Activated CD4-positive, alpha-beta T cell treated with anti-CD3 and anti-CD28 coated beads for 36 hours (primary cell): Measurements from ENCODE around the gene CALHM1. TPM values are rescaled to one million over a fixed set of nuclear protein-coding genes. Genes with fewer than 3 reads are reported as not detected.

Source experiments
- ATAC-seq: fragments of 200-7000 bp; cut with Tn5 transposase; one replicate; pipeline ENCODE4 v1.10.0; 2021; ENCODE audit warnings: mild to moderate bottlenecking, moderate library complexity
- CTCF ChIA-PET: fragments of 350-600 bp; sonication (Branson Sonifier 250); formaldehyde crosslinking; loops from one replicate; lab custom pipeline; 2021; ENCODE audit warnings: antibody characterized with exemption; lab: Charles Lee
- POLR2A ChIA-PET: fragments of 350-600 bp; sonication (Branson Sonifier 250); formaldehyde crosslinking; loops from one replicate; lab custom pipeline; 2021; ENCODE audit warnings: antibody characterized with exemption, inconsistent platforms; lab: Charles Lee
- DNase-seq: peaks from one replicate; pipeline ENCODE4 v3.0.0-alpha.2; 2020
- H3K27ac Mint-ChIP-seq: one replicate; pipeline ENCODE4 v1.8.0; 2021; ENCODE audit warnings: mixed read lengths
- H3K27me3 Mint-ChIP-seq: one replicate; pipeline ENCODE4 v1.8.0; 2021; ENCODE audit warnings: mixed read lengths
- H3K36me3 Mint-ChIP-seq: one replicate; pipeline ENCODE4 v1.8.0; 2021; ENCODE audit warnings: low read depth, mixed read lengths
- H3K4me1 Mint-ChIP-seq: one replicate; pipeline ENCODE4 v1.8.0; 2021; ENCODE audit warnings: mixed read lengths
- H3K4me3 Mint-ChIP-seq: one replicate; pipeline ENCODE4 v1.8.0; 2021; ENCODE audit warnings: mild to moderate bottlenecking, moderate library complexity, mixed read lengths
- H3K9me3 Mint-ChIP-seq: one replicate; pipeline ENCODE4 v1.8.0; 2021; ENCODE audit warnings: low read depth, mixed read lengths
- intact Hi-C, 2 experiments: fragments of 100-400 bp; cut with DNase I in 1 of 2; cut with micrococcal nuclease in 1 of 2; formaldehyde crosslinking; loops; one replicate each; pipeline versions ENCODE4 v1.14.2 to v1.15.1; 2022 to 2024; cut with DNase I, micrococcal nuclease
- total RNA-seq, 2 experiments: library from RNA; stranded (reverse); gene quantifications; one replicate each; pipeline ENCODE4 v1.2.3, GENCODE V29; 2021

Gene CALHM1
- total RNA-seq, 2 experiments from 2014 or later: not detected

DNA sequence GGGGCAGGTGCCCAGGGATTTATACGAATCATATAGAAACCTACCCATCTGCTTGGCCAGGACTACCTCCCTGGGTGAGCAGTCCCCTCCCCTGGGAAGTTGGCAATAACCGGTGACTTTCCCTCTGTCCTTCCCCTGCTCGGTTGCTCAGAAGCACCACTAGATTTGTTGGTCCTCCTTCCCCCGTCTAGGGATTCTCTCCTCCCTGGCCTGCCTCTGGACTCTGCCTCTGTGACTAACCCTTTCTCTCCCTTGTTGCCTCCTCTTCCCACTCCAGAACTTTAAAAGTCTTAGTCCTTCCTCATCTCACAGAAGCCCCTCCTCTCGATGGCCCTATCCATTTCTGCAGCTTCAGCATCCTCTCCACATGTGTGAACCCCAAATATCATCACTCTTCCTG, 10.5 kb upstream of the CALHM1 start:
- no peaks in the 10 kb centered on the region for H3K27me3 Mint-ChIP-seq
- H3K9me3 Mint-ChIP-seq: no peaks in the 10 kb centered on the region
- H3K4me3 Mint-ChIP-seq: no peak overlapping the region
- ATAC-seq: no peak
- CTCF ChIA-PET: interaction anchor here (0.8 to 1.8 kb wide), 2 partner anchors 16 to 47 kb away, joined by 5 to 8 read pairs; no protein-coding TSS in a partner anchor
- no peak overlapping the region for H3K27ac Mint-ChIP-seq
- POLR2A ChIA-PET: interaction anchor here (0.6 kb wide), 1 partner anchor 106 kb away, joined by 6 read pairs; no protein-coding TSS in a partner anchor
- peaks cover 18% of the 10 kb centered on the region for H3K4me1 Mint-ChIP-seq
- no peak for DNase-seq
- H3K36me3 Mint-ChIP-seq: no peaks in the 10 kb centered on the region
- intact Hi-C loops: no loop called here

DNA sequence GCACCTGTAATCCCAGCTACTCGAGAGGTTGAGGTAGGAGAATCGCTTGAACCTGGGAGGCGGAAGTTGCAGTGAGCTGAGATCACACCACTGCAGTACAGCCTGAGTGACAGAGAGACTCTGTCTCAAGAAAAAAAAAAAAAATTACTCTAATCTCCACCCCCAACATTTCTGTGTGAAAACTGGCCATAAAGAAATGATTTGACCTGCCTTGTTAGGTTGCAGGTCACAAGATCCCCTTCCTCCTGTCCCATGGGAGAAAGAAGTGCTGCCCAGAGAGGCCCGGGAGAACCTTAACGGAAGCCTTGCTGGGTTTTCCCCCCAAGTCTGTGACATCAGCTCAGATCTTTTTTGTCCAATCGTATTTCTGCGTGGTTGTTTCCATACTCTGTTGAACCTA, 8.7 kb upstream of the CALHM1 start:
- H3K27me3 Mint-ChIP-seq: no peaks in the 10 kb centered on the region
- no peaks in the 10 kb centered on the region for H3K36me3 Mint-ChIP-seq
- H3K4me3 Mint-ChIP-seq: no peak overlapping the region
- H3K4me1 Mint-ChIP-seq: peaks cover 18% of the 10 kb centered on the region
- DNase-seq (no peak), ATAC-seq (no peak)
- intact Hi-C loops: no loop called here
- no peaks in the 10 kb centered on the region for H3K9me3 Mint-ChIP-seq
- ChIA-PET CTCF (no interaction called here), POLR2A (no interaction called here)
- no peak overlapping the region for H3K27ac Mint-ChIP-seq

- CTCF ChIA-PET: no interaction called here
- no peak for DNase-seq
- POLR2A ChIA-PET: no interaction called here
- H3K27me3 Mint-ChIP-seq: no peaks in the 10 kb centered on the region
- no peak overlapping the region for H3K27ac Mint-ChIP-seq
- H3K4me3 Mint-ChIP-seq: no peak overlapping the region
- intact Hi-C loops: no loop called here
- no peaks in the 10 kb centered on the region for H3K9me3 Mint-ChIP-seq
- no peaks in the 10 kb centered on the region for H3K36me3 Mint-ChIP-seq
- H3K4me1 Mint-ChIP-seq: peaks cover 11% of the 10 kb centered on the region
- no peak for ATAC-seq
Observed at GRCh38 chr10:103466734-103467133, 8.0 kb upstream of the CALHM1 start.

GRCh38 chr10:103465411-103466179, 6.9 kb upstream of the CALHM1 start:
- no peak overlapping the region for H3K27ac Mint-ChIP-seq
- ChIA-PET CTCF (interaction anchor here (0.7 to 1.3 kb wide), 5 partner anchors 11 to 264 kb away, joined by 3 to 4 read pairs (median 4); no protein-coding TSS in a partner anchor), POLR2A (no interaction called here)
- intact Hi-C loops: no loop called here
- DNase-seq (no peak), ATAC-seq (no peak)
- H3K4me3 Mint-ChIP-seq: no peak overlapping the region
- H3K9me3 Mint-ChIP-seq: no peaks in the 10 kb centered on the region
- no peaks in the 10 kb centered on the region for H3K36me3 Mint-ChIP-seq
- peaks cover 4% of the 10 kb centered on the region for H3K4me1 Mint-ChIP-seq
- H3K27me3 Mint-ChIP-seq: no peaks in the 10 kb centered on the region

DNA sequence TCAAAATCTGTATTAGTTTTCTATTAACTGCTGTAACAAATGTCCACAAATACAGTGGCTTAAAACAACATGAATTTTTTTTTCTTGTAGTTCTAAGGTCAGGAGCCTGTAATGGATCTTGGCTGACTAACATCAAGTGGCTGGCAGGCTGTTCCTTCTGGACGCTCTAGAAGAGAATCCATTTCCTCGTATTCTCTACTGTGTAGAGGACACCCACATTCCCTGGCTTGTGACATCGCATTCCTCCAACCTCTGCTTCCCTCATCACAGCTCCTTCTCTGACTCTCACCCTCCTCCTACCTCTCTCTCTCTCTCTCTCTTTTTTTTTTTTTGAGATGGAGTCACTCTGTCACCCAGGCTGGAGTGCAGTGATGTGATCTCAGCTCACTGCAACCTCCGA, 4.8 kb upstream of the CALHM1 start:
- ChIA-PET CTCF (no interaction called here), POLR2A (no interaction called here)
- no peak for ATAC-seq
- H3K27me3 Mint-ChIP-seq: no peaks in the 10 kb centered on the region
- no peak overlapping the region for H3K4me3 Mint-ChIP-seq
- no peaks in the 10 kb centered on the region for H3K4me1 Mint-ChIP-seq
- no peaks in the 10 kb centered on the region for H3K9me3 Mint-ChIP-seq
- H3K27ac Mint-ChIP-seq: no peak overlapping the region
- H3K36me3 Mint-ChIP-seq: no peaks in the 10 kb centered on the region
- intact Hi-C loops: no loop called here
- DNase-seq: no peak

DNA sequence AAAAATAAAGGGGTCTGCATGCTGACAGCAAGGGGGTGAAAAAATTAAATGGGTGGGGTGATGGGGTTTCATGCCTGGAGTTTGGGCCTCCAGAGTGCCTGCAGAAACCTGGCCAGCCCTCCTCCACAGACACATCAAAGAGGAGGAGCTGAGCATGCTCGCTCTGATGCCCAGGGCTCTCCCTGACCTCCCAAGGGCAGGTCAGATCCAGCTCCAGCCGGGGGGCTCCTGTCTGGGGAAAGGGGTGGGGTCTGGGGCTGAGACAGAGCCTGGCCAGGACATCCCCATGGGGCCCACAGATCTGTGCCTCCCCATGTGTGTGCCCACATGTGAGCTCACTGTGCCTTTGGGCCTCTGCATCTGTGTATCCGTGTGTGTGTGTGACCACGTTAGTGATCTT, 915 bp upstream of the CALHM1 start:
- ChIA-PET POLR2A (no interaction called here), CTCF (interaction anchor here (0.6 to 1.1 kb wide), 2 partner anchors 12 to 355 kb away, joined by 3 read pairs; no protein-coding TSS in a partner anchor)
- Mint-ChIP-seq H3K4me3 (no peak overlapping the region), H3K4me1 (no peaks in the 10 kb centered on the region), H3K27me3 (no peaks in the 10 kb centered on the region), H3K27ac (no peak overlapping the region), H3K9me3 (no peaks in the 10 kb centered on the region), H3K36me3 (no peaks in the 10 kb centered on the region)
- ATAC-seq: no peak
- intact Hi-C loops: no loop called here
- no peak for DNase-seq

DNA sequence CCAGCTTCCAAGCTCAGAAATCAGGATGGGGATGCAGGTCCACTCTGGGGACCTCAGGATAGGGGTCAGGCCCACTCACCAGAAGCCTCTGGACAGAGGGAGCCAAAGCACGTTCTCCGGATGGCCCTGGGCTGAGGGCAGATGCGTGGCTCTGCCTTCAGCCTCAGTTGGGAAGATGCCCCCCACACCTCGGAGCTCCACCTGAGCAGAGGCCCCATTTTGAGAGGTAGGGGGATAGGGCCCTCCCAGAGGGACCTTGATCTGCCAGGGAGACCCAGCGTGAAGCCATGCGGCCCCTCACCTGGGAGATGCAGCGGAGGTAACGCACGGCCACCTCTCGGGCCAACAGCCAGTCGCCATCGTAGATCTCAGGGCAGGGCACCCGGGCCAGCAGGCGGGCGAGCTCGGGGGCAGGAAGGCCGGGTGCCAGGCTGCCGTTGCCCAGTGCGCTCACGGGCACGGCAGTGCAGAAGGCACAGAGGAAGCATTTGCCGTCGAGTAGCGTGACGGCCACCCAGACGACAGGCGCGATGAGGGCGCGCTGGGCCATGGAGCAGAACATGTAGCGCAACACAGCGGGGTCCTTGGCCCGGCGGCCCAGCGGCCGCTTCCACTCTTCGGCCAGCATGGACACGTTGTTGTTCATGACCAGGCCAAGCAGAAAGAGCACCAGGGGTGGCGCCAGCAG, 660 bp downstream of the CALHM1 start:
- Mint-ChIP-seq H3K4me1 (peaks cover 3% of the 10 kb centered on the region), H3K9me3 (no peaks in the 10 kb centered on the region), H3K27ac (no peak overlapping the region), H3K36me3 (no peaks in the 10 kb centered on the region), H3K27me3 (no peaks in the 10 kb centered on the region), H3K4me3 (no peak overlapping the region)
- no peak for DNase-seq
- ChIA-PET CTCF (no interaction called here), POLR2A (no interaction called here)
- ATAC-seq: no peak
- intact Hi-C loops: no loop called here

DNA sequence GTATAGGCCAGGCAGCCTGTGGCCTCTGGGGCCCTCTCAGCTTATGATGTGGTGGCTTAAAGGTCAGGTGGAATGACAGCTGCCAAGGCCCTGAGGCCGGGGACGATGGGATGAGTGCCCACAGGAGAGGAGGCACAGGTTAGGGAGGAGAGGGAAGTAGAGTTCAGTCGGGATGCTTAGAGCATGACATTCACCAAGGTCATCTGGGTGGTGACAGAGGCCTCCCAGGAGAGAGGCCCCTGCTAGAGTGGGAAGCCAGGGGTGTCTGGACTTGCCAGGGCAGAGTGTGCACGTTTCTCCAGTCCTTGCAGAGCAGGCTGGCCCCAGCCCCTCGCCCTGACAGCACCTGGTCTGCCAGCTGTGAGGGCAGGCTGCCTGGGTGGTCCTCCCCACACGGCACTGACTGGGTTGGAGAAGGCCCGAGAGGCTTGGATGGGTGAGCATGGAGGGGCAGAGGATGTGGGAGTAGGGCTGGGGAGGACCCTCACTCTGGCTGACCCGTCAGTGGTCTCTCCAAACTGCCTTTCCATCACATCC, 1.5 kb downstream of the CALHM1 start:
- H3K4me1 Mint-ChIP-seq: peaks cover 7% of the 10 kb centered on the region
- H3K4me3 Mint-ChIP-seq: no peak overlapping the region
- no peak for DNase-seq
- H3K27me3 Mint-ChIP-seq: no peaks in the 10 kb centered on the region
- POLR2A ChIA-PET: no interaction called here
- no peaks in the 10 kb centered on the region for H3K9me3 Mint-ChIP-seq
- intact Hi-C loops: no loop called here
- CTCF ChIA-PET: no interaction called here
- ATAC-seq: no peak
- H3K27ac Mint-ChIP-seq: no peak overlapping the region
- no peaks in the 10 kb centered on the region for H3K36me3 Mint-ChIP-seq

DNA sequence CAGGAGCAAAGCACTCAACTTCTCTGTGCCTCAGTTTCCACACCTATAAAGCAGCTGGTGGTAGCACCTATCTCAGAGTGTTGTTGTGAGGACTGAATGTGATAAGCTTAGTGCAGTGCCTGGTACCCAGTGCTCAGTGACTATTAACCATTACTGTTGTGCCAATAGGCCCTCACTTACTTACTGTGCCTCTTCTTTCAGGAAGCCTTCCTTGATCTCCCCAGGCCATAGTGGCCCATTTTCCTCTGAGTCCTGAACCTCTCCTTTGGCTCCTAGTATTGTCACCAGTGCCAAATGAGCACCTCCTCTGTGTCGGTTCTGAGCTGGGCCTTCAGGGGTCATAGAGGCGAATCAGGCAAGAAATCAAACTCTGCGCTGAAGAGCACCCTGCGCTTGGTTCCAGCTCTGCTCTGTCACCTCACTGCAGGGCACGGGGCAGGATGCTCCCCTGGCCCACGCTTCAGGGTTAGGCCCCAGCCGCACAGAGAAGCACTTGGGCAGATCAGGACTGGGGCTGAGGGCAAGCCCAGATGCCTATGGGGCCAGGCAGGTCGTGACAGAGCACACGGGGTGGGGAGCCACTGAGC, 2.5 kb downstream of the CALHM1 start:
- Mint-ChIP-seq H3K4me1 (peaks cover 10% of the 10 kb centered on the region), H3K27me3 (no peaks in the 10 kb centered on the region), H3K27ac (no peak overlapping the region), H3K9me3 (no peaks in the 10 kb centered on the region), H3K36me3 (no peaks in the 10 kb centered on the region), H3K4me3 (no peak overlapping the region)
- ChIA-PET POLR2A (no interaction called here), CTCF (no interaction called here)
- no peak for DNase-seq
- no peak for ATAC-seq
- intact Hi-C loops: no loop called here

GRCh38 chr10:103455235-103455634, 3.5 kb downstream of the CALHM1 start:
- ChIA-PET CTCF (interaction anchor here (0.6 kb wide), 2 partner anchors 31 to 231 kb away, joined by 3 read pairs; no protein-coding TSS in a partner anchor), POLR2A (no interaction called here)
- no peak for ATAC-seq
- Mint-ChIP-seq H3K4me3 (no peak overlapping the region), H3K36me3 (no peaks in the 10 kb centered on the region), H3K27me3 (no peaks in the 10 kb centered on the region), H3K4me1 (peaks cover 19% of the 10 kb centered on the region), H3K27ac (no peak overlapping the region), H3K9me3 (no peaks in the 10 kb centered on the region)
- DNase-seq: no peak
- intact Hi-C loops: no loop called here

GRCh38 chr10:103454026-103454425, 4.7 kb downstream of the CALHM1 start:
- ChIA-PET POLR2A (no interaction called here), CTCF (interaction anchor here (0.6 to 0.9 kb wide), 2 partner anchors 29 to 86 kb away, joined by 3 to 4 read pairs; no protein-coding TSS in a partner anchor)
- Mint-ChIP-seq H3K4me1 (peaks cover 31% of the 10 kb centered on the region), H3K27ac (no peak overlapping the region), H3K4me3 (no peak overlapping the region), H3K27me3 (no peaks in the 10 kb centered on the region), H3K9me3 (no peaks in the 10 kb centered on the region), H3K36me3 (peaks cover 8% of the 10 kb centered on the region)
- ATAC-seq: no peak
- intact Hi-C loops: no loop called here
- DNase-seq: no peak
